Right lobe of liver (tissue), 6 donors: ENCODE data around the gene MS4A18. TPM values are rescaled to one million over a fixed set of nuclear protein-coding genes. Genes with fewer than 3 reads are reported as not detected.

Source experiments
- ATAC-seq, 4 donors: fragments of 200-7000 bp; cut with Tn5 transposase; one replicate each; pipeline ENCODE4 v1.9.1; 2020; ENCODE audit warnings: mild to moderate bottlenecking in 4 of 4, moderate library complexity in 4 of 4
- DNase-seq, 3 donors: peaks; one replicate each; pipeline ENCODE4 v3.0.0-alpha.2; 2020
- H3K27ac ChIP-seq, 3 donors: fragments of 200-600 bp; one replicate each; pipeline ENCODE4 v1.8.0; 2022
- H3K27me3 ChIP-seq, 2 donors: fragments of 200-600 bp; one replicate each; pipeline ENCODE4 v1.8.0; 2022
- H3K36me3 ChIP-seq, 4 donors: fragments of 200-600 bp; sonication (generic) in 1 of 4; one replicate each; pipeline versions ENCODE4 v1.5.1 to v1.8.0; 2017 to 2022; ENCODE audit warnings: control low read depth in 1 of 4
- H3K4me1 ChIP-seq, 4 donors: fragments of 200-600 bp; sonication (generic) in 1 of 4; one replicate each; pipeline versions ENCODE4 v1.5.1 to v1.8.0; 2017 to 2022; ENCODE audit warnings: control low read depth in 1 of 4
- H3K4me3 ChIP-seq, 3 donors: fragments of 200-600 bp; one replicate each; pipeline ENCODE4 v1.8.0; 2022
- H3K9me3 ChIP-seq, 4 donors: fragments of 200-600 bp; sonication (generic) in 1 of 4; one replicate each; pipeline versions ENCODE4 v1.5.1 to v1.8.0; 2017 to 2022; ENCODE audit warnings: control low read depth in 1 of 4
- POLR2A ChIP-seq: fragments of 450-650 bp; IDR thresholded peaks from one replicate; pipeline ENCODE4 v1.6.1; 2017; ENCODE audit warnings: antibody characterized with exemption, mild to moderate bottlenecking
- WGBS: methylation state at CpG from one replicate; pipeline ENCODE4 v1.1.6; 2018; ENCODE audit warnings: low coverage, low lambda C conversion rate; ENCODE audit not compliant: insufficient coverage; ENCODE audit errors: missing lambda C conversion rate; 5-methylcytosine and 5-hydroxymethylcytosine counted together
- intact Hi-C, 2 donors: fragments of 100-400 bp; cut with DNase I; formaldehyde crosslinking; loops; one replicate each; pipeline versions ENCODE4 v1.11.2 to v1.14.1; 2022
- total RNA-seq, 6 experiments: library from RNA; depleted of rRNA in 2 of 6; stranded (reverse); fragments of >200 nt in 2 of 6; fragmentation: NEBNext Ultra II Directional in 3 of 6; extraction: Animal tissue kit (Norgen Biotek cat#: 25700) in 3 of 6; gene quantifications; one replicate each; pipeline versions ENCODE4 v1.1.0 to v1.2.4, GENCODE V29; 2016 to 2023
- TF ChIP-seq, protein P1 (sequence below), 4 donors: fragments of 200-600 bp in 3 of 4; fragments of 450-650 bp in 1 of 4; IDR thresholded peaks; one replicate each; pipeline versions ENCODE4 v1.5.1 to v1.8.0; 2016 to 2022; ENCODE audit warnings: antibody characterized with exemption in 4 of 4, mild to moderate bottlenecking in 2 of 4
- donor health status: DM: no; HTN: yes; CAD: no.
- donor health status: DM: no; HTN: no; CAD: no.
- donor health status: DM: no; HTN: no; CAD: no.
- donor health status: DM: no; HTN: yes; CAD: no.
- donor health status: DM: no; HTN: yes; CAD: no.

The MS4A18 gene
- total RNA-seq, 6 experiments from 2014 or later: not detected

DNA sequence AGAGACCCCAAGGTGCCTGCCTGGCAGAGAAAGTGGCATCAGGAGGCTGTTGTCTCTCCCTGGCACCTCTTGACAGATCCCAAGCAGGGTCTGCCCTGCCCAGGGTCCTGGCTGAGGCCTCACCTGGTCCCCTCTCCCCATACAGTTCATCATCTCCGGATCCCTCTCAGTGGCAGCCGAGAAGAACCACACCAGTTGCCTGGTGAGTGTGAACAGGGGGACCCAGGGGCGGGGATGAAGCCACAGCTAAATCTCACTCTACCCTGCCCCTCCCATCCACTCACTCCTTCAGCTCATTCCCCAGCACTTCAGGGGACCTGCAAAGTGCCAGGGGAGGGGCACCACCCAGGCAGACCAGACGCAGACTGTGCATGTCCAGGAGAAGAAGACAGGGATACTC is 46.6 kb downstream of the MS4A18 start:
- peak in 1 of 3 donors; percentile 26 for DNase-seq
- intact Hi-C loops: no loop called here

GRCh38 chr11:60771879-60772525 is 47.5 kb downstream of the MS4A18 start:
- no peak for ATAC-seq
- intact Hi-C loops: no loop called here
- H3K4me3 ChIP-seq: no peak overlapping the region
- peak in 1 of 3 donors; percentile 10 for DNase-seq
- no peaks in the 10 kb centered on the region for H3K9me3 ChIP-seq
- no peak overlapping the region for H3K27ac ChIP-seq
- 64% methylated on average over 9 of the region's 16 CpGs for WGBS
- TF ChIP-seq, protein P1, sequence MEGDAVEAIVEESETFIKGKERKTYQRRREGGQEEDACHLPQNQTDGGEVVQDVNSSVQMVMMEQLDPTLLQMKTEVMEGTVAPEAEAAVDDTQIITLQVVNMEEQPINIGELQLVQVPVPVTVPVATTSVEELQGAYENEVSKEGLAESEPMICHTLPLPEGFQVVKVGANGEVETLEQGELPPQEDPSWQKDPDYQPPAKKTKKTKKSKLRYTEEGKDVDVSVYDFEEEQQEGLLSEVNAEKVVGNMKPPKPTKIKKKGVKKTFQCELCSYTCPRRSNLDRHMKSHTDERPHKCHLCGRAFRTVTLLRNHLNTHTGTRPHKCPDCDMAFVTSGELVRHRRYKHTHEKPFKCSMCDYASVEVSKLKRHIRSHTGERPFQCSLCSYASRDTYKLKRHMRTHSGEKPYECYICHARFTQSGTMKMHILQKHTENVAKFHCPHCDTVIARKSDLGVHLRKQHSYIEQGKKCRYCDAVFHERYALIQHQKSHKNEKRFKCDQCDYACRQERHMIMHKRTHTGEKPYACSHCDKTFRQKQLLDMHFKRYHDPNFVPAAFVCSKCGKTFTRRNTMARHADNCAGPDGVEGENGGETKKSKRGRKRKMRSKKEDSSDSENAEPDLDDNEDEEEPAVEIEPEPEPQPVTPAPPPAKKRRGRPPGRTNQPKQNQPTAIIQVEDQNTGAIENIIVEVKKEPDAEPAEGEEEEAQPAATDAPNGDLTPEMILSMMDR (IDR thresholded peaks at IDR 0.05): no peak
- no peak for TF ChIP-seq POLR2A
- H3K36me3 ChIP-seq: no peaks in the 10 kb centered on the region
- H3K27me3 ChIP-seq: no peaks in the 10 kb centered on the region
- H3K4me1 ChIP-seq: no peaks in the 10 kb centered on the region

More for the DNA sequence above, 46.6 kb downstream of the MS4A18 start:
- no peak for ATAC-seq
- Histone ChIP-seq H3K4me1 (no peaks in the 10 kb centered on the region), H3K27me3 (no peaks in the 10 kb centered on the region), H3K36me3 (no peaks in the 10 kb centered on the region), H3K27ac (no peak overlapping the region), H3K4me3 (no peak overlapping the region), H3K9me3 (no peaks in the 10 kb centered on the region)
- 60% methylated on average over 1 of the region's 4 CpGs for WGBS
- TF ChIP-seq, protein P1 (IDR thresholded peaks at IDR 0.05): no peak
- TF ChIP-seq POLR2A: no peak

DNA sequence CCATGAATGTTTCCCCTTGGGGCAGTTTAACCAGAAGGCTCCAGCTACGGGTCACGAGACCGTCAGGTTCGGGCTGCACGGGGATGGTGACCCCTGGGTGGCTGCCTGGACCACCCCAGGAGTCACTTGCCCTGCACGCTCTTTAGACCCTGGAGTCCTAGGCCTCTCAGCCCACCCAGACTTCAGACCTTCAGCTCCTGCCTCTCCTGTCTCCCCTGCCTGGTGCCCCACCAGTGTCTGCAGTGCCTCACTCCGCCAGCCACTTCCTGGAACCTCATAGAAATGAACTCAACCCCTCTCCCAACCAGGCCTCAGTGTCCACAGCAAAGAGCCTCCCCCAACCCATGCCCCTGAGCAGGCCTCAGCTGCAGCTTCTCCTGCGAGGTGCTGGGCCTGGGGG is 48.1 kb downstream of the MS4A18 start:
- H3K4me3 ChIP-seq: no peak overlapping the region
- 58% methylated on average over 2 of the region's 8 CpGs for WGBS
- H3K27ac ChIP-seq: no peak overlapping the region
- TF ChIP-seq POLR2A: no peak
- TF ChIP-seq, protein P1 (IDR thresholded peaks at IDR 0.05): no peak
- peak in 1 of 3 donors; percentile 35 for DNase-seq
- no peaks in the 10 kb centered on the region for H3K4me1 ChIP-seq
- H3K9me3 ChIP-seq: no peaks in the 10 kb centered on the region
- intact Hi-C loops: no loop called here
- H3K27me3 ChIP-seq: no peaks in the 10 kb centered on the region
- H3K36me3 ChIP-seq: no peaks in the 10 kb centered on the region
- no peak for ATAC-seq

- Histone ChIP-seq H3K9me3 (no peaks in the 10 kb centered on the region), H3K4me3 (no peak overlapping the region), H3K36me3 (no peaks in the 10 kb centered on the region), H3K4me1 (no peaks in the 10 kb centered on the region), H3K27me3 (no peaks in the 10 kb centered on the region), H3K27ac (no peak overlapping the region)
- TF ChIP-seq, protein P1 (IDR thresholded peaks at IDR 0.05): no peak
- no peak for TF ChIP-seq POLR2A
- intact Hi-C loops: no loop called here
- DNase-seq: no peak
- WGBS: 41% methylated on average over 7 of the region's 13 CpGs
- ATAC-seq: no peak
Measured at GRCh38 chr11:60774726-60775125, 50.2 kb downstream of the MS4A18 start.
